PC-3 (cell line): ENCODE data around the gene CXCR6. TPM values are rescaled to one million over a fixed set of nuclear protein-coding genes. Genes with fewer than 3 reads are reported as not detected.
A peak's percentile ranks its signal among the peaks of the same experiment; 100 is the strongest.

Source experiments
- ATAC-seq: fragments of 200-7000 bp; cut with Tn5 transposase; 2 replicates; pipeline ENCODE4 v1.9.1; 2020; ENCODE audit warnings: mild to moderate bottlenecking, moderate library complexity
- BruUV-seq: library from RNA; stranded (reverse); fragments of 400-500 nt; replicated peaks from 2 replicates; lab custom pipeline; 2021; lab: Mats Ljungman, UMichigan
- CTCF ChIA-PET: fragments of 300-600 bp; sonication (Branson Sonifier 250); formaldehyde crosslinking; loops from one replicate; lab custom pipeline; 2022; ENCODE audit warnings: antibody characterized with exemption; lab: Charles Lee
- POLR2A ChIA-PET: fragments of 300-600 bp; sonication (Branson Sonifier 250); formaldehyde crosslinking; loops from one replicate; lab custom pipeline; 2022; ENCODE audit warnings: antibody characterized with exemption; ENCODE audit not compliant: unreplicated experiment; lab: Charles Lee
- DNase-seq: peaks from one replicate; pipeline ENCODE4 v3.0.0-alpha.2; 2015
- H2AFZ ChIP-seq: fragments of 300-600 bp; sonication (generic); 2 replicates; pipeline ENCODE4 v1.6.0; 2016; ENCODE audit warnings: antibody characterized with exemption, low read length
- H3F3A ChIP-seq: fragments of 300-600 bp; sonication (generic); one replicate; pipeline ENCODE4 v1.6.0; 2017; ENCODE audit warnings: antibody characterized with exemption, low read length, control low read depth, mild to moderate bottlenecking; ENCODE audit not compliant: unreplicated experiment
- H3K27ac ChIP-seq: fragments of 300-600 bp; sonication (generic); 2 replicates; pipeline ENCODE4 v1.5.1; 2016; ENCODE audit warnings: mild to moderate bottlenecking, low read length
- H3K27me3 ChIP-seq: fragments of 300-600 bp; sonication (generic); 2 replicates; pipeline ENCODE4 v1.6.1; 2016; ENCODE audit warnings: low read length, mixed read lengths
- H3K36me3 ChIP-seq: fragments of 300-600 bp; sonication (generic); 2 replicates; pipeline ENCODE4 v1.6.1; 2016; ENCODE audit warnings: low read depth, mixed run types, low read length, mixed read lengths
- H3K4me1 ChIP-seq: fragments of 300-600 bp; sonication (generic); 2 replicates; pipeline ENCODE4 v1.5.1; 2016; ENCODE audit warnings: low read length; ENCODE audit not compliant: insufficient read depth
- H3K4me2 ChIP-seq: fragments of 300-600 bp; sonication (generic); 2 replicates; pipeline ENCODE4 v1.6.0; 2016; ENCODE audit warnings: low read length
- H3K4me3 ChIP-seq: fragments of 300-600 bp; sonication (generic); 2 replicates; pipeline ENCODE4 v1.5.1; 2016; ENCODE audit warnings: mild to moderate bottlenecking, low read length, mixed read lengths
- H3K79me2 ChIP-seq: fragments of 300-600 bp; sonication (generic); 2 replicates; pipeline ENCODE4 v1.6.1; 2017; ENCODE audit warnings: low read length, mixed read lengths
- H3K9ac ChIP-seq: fragments of 300-600 bp; sonication (generic); 2 replicates; pipeline ENCODE4 v1.6.0; 2016; ENCODE audit warnings: mild to moderate bottlenecking, low read length
- H3K9me2 ChIP-seq: fragments of 300-600 bp; sonication (generic); replicated peaks from 2 replicates; pipeline ENCODE4 v1.6.1; 2016; ENCODE audit warnings: mixed run types, low read length, mixed read lengths
- H3K9me3 ChIP-seq: fragments of 300-600 bp; sonication (generic); 2 replicates; pipeline ENCODE4 v1.6.1; 2016; ENCODE audit warnings: low read length, mixed read lengths
- H4K20me1 ChIP-seq: fragments of 300-600 bp; sonication (generic); 2 replicates; pipeline ENCODE4 v1.6.1; 2016; ENCODE audit warnings: low read length, mixed read lengths
- CTCF ChIP-seq: fragments of 300-600 bp; sonication (generic); conservative IDR thresholded peaks from 2 replicates; pipeline ENCODE4 v1.5.1; 2017; ENCODE audit warnings: antibody characterized with exemption, low read depth, mild to moderate bottlenecking, low read length
- EZH2 ChIP-seq: fragments of 300-600 bp; sonication (generic); IDR thresholded peaks from one replicate; pipeline ENCODE4 v1.6.1; 2017; ENCODE audit warnings: antibody characterized with exemption, mild to moderate bottlenecking, low read length; ENCODE audit not compliant: unreplicated experiment
- EZH2phosphoT487 ChIP-seq: fragments of 300-600 bp; sonication (generic); IDR thresholded peaks from 2 replicates; pipeline ENCODE4 v1.6.1; 2018; ENCODE audit warnings: mild to moderate bottlenecking, antibody characterized with exemption, low read length, borderline replicate concordance
- intact Hi-C: fragments of 100-400 bp; cut with micrococcal nuclease; formaldehyde crosslinking; loops from 2 replicates; pipeline ENCODE4 v1.9.0; 2023
- total RNA-seq: library from RNA; depleted of rRNA; stranded (reverse); fragments of >200 nt; gene quantifications from 2 replicates; pipeline ENCODE4 v1.2.3, GENCODE V29; 2014

CXCR6 gene
- total RNA-seq, 1 experiment from 2014 or later = not detected

GRCh38 chr3:45993421-45994027 is 50.3 kb downstream of the CXCR6 start:
- intact Hi-C loops = no loop called here
- Histone ChIP-seq H3K79me2 (peaks cover 53% of the 10 kb centered on the region), H3K9me3 (no peaks in the 10 kb centered on the region), H3K9ac (no peak overlapping the region), H3K36me3 (no peaks in the 10 kb centered on the region), H3K27ac (no peak overlapping the region), H3F3A (no peaks in the 10 kb centered on the region), H2AFZ (no peak overlapping the region), H3K4me3 (no peak overlapping the region), H3K27me3 (no peaks in the 10 kb centered on the region), H3K9me2 (no peaks in the 10 kb centered on the region), H4K20me1 (no peaks in the 10 kb centered on the region), H3K4me1 (peaks cover 32% of the 10 kb centered on the region), H3K4me2 (0 out of 2 replicates have a peak overlapping the region, but pooled peaks have one; percentile 99)
- ATAC-seq (no peak), DNase-seq (peak; percentile 19)
- BruUV-seq = no TSS peak
- POLR2A ChIA-PET = no interaction called here
- CTCF ChIA-PET = no interaction called here
- TF ChIP-seq EZH2phosphoT487 (no peak), CTCF (no peak), EZH2 (no peak)

- H3K79me2 ChIP-seq = peaks cover 45% of the 10 kb centered on the region
- H3K9me3 ChIP-seq = no peaks in the 10 kb centered on the region
- peak overlapping the region; percentile 100 for H3K4me3 ChIP-seq
- no peaks in the 10 kb centered on the region for H4K20me1 ChIP-seq
- no peaks in the 10 kb centered on the region for H3F3A ChIP-seq
- POLR2A ChIA-PET = no interaction called here
- CTCF ChIA-PET = interaction anchor here (1.1 kb wide), 1 partner anchor 56 kb away, joined by 3 read pairs; no protein-coding TSS in a partner anchor
- H3K36me3 ChIP-seq = no peaks in the 10 kb centered on the region
- H3K27ac ChIP-seq = peak overlapping the region; percentile 53
- intact Hi-C loops = loop anchor here (1.0 kb wide), 1 partner anchor 8 kb away; no protein-coding TSS in a partner anchor
- no peaks in the 10 kb centered on the region for H3K27me3 ChIP-seq
- H3K9ac ChIP-seq = peak overlapping the region; percentile 95
- no peak for TF ChIP-seq EZH2phosphoT487
- no peak for TF ChIP-seq CTCF
- TF ChIP-seq EZH2 = no peak
- peak overlapping the region; percentile 98 for H2AFZ ChIP-seq
- no peaks in the 10 kb centered on the region for H3K9me2 ChIP-seq
- H3K4me2 ChIP-seq = peak overlapping the region; percentile 99
- no peak for DNase-seq
- ATAC-seq = no peak; the same call in none of the 2 replicates
- H3K4me1 ChIP-seq = peaks cover 21% of the 10 kb centered on the region
- BruUV-seq = no TSS peak
Observed at GRCh38 chr3:45994419-45995235, 51.4 kb downstream of the CXCR6 start.
